K562 (cell line): Measurements from ENCODE around the gene ABT1. TPM values are rescaled to one million over a fixed set of nuclear protein-coding genes. Genes with fewer than 3 reads are reported as not detected.

Source experiments
- ADNP ChIP-seq: fragments of 200-800 bp; sonication (Bioruptor generic); IDR thresholded peaks from 2 replicates; pipeline ENCODE4 v1.6.1; 2016; ENCODE audit warnings: missing genetic modification characterization, missing compliant biosample characterization
- BDP1 ChIP-seq: IDR thresholded peaks from 3 replicates; pipeline ENCODE4 v1.6.1; 2011; ENCODE audit not compliant: insufficient read length, insufficient read depth
- TRIM28 ChIP-seq: fragments of 450-650 bp; IDR thresholded peaks from 2 replicates; pipeline ENCODE4 v1.6.1; 2017
- ZBTB33 ChIP-seq: sonication (generic); formaldehyde crosslinking; IDR thresholded peaks from 2 replicates; pipeline ENCODE4 v1.8.1; 2023; ENCODE audit warnings: mild to moderate bottlenecking, missing genetic modification reagents
- ZNF384 ChIP-seq: IDR thresholded peaks from 2 replicates; pipeline ENCODE4 v1.6.1; 2012; ENCODE audit warnings: low read depth, low read length, improper control_type of control experiment
- polyA plus RNA-seq, 8 experiments: library from polyadenylated mRNA; depleted of rRNA in 4 of 8; stranded (reverse) in 5 of 8; unstranded in 3 of 8; fragments of >200 nt; fragmentation: Nextera tagmentation in 2 of 8; fragmentation: Illumina TruSeq in 1 of 8; extraction: Ambion mirVana in 2 of 8; extraction: Trizol in 1 of 8; gene quantifications; 2 replicates each; pipeline versions ENCODE4 v1.2.1 to v1.2.3, GENCODE V29; 2011 to 2014; ENCODE audit warnings: inconsistent platforms in 1 of 8, missing spikeins in 1 of 8
- total RNA-seq, 7 experiments: library from RNA; depleted of rRNA in 6 of 7; stranded (reverse); fragments of >200 nt in 6 of 7; fragmentation: Illumina TruSeq in 2 of 7; extraction: Trizol in 2 of 7; gene quantifications; 2 replicates each; pipeline versions ENCODE4 v1.2.1 to v1.2.3, GENCODE V29; 2011 to 2021; ENCODE audit warnings: low replicate concordance in 1 of 7
- TF ChIP-seq, protein P1 (sequence below): sonication (generic); formaldehyde crosslinking; IDR thresholded peaks from 2 replicates; pipeline ENCODE4 v1.8.1; 2023; ENCODE audit warnings: missing genetic modification reagents, mild to moderate bottlenecking, borderline replicate concordance
- TF ChIP-seq, protein P2 (sequence below): fragments of 450-650 bp; IDR thresholded peaks from 2 replicates; pipeline ENCODE4 v1.6.1; 2017; ENCODE audit warnings: antibody characterized with exemption, mild to moderate bottlenecking
- TF ChIP-seq, protein P3 (sequence below): fragments of 250-450 bp; sonication (Bioruptor Pico); IDR thresholded peaks from 2 replicates; pipeline ENCODE4 v1.4.0; 2020; ENCODE audit warnings: mild to moderate bottlenecking, moderate library complexity

Gene ABT1
- total and polyA plus RNA-seq, 9 of the 15 experiments (the other 6 are each of a cell fraction or from before 2014, with no cell fraction given), result 8.8 to 52.7 (median 40.7) TPM

GRCh38 chr6:26553264-26553634 is 43.5 kb upstream of the ABT1 start (continued):
- TF ChIP-seq, protein P1, sequence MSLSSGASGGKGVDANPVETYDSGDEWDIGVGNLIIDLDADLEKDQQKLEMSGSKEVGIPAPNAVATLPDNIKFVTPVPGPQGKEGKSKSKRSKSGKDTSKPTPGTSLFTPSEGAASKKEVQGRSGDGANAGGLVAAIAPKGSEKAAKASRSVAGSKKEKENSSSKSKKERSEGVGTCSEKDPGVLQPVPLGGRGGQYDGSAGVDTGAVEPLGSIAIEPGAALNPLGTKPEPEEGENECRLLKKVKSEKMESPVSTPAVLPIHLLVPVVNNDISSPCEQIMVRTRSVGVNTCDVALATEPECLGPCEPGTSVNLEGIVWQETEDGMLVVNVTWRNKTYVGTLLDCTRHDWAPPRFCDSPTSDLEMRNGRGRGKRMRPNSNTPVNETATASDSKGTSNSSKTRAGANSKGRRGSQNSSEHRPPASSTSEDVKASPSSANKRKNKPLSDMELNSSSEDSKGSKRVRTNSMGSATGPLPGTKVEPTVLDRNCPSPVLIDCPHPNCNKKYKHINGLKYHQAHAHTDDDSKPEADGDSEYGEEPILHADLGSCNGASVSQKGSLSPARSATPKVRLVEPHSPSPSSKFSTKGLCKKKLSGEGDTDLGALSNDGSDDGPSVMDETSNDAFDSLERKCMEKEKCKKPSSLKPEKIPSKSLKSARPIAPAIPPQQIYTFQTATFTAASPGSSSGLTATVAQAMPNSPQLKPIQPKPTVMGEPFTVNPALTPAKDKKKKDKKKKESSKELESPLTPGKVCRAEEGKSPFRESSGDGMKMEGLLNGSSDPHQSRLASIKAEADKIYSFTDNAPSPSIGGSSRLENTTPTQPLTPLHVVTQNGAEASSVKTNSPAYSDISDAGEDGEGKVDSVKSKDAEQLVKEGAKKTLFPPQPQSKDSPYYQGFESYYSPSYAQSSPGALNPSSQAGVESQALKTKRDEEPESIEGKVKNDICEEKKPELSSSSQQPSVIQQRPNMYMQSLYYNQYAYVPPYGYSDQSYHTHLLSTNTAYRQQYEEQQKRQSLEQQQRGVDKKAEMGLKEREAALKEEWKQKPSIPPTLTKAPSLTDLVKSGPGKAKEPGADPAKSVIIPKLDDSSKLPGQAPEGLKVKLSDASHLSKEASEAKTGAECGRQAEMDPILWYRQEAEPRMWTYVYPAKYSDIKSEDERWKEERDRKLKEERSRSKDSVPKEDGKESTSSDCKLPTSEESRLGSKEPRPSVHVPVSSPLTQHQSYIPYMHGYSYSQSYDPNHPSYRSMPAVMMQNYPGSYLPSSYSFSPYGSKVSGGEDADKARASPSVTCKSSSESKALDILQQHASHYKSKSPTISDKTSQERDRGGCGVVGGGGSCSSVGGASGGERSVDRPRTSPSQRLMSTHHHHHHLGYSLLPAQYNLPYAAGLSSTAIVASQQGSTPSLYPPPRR (CRISPR knock-in tag), result no peak
- 0 out of 2 replicates have a peak, but pooled peaks have one; percentile 42 for TF ChIP-seq ZBTB33
- peak; percentile 61 for TF ChIP-seq BDP1
- TF ChIP-seq, protein P2, sequence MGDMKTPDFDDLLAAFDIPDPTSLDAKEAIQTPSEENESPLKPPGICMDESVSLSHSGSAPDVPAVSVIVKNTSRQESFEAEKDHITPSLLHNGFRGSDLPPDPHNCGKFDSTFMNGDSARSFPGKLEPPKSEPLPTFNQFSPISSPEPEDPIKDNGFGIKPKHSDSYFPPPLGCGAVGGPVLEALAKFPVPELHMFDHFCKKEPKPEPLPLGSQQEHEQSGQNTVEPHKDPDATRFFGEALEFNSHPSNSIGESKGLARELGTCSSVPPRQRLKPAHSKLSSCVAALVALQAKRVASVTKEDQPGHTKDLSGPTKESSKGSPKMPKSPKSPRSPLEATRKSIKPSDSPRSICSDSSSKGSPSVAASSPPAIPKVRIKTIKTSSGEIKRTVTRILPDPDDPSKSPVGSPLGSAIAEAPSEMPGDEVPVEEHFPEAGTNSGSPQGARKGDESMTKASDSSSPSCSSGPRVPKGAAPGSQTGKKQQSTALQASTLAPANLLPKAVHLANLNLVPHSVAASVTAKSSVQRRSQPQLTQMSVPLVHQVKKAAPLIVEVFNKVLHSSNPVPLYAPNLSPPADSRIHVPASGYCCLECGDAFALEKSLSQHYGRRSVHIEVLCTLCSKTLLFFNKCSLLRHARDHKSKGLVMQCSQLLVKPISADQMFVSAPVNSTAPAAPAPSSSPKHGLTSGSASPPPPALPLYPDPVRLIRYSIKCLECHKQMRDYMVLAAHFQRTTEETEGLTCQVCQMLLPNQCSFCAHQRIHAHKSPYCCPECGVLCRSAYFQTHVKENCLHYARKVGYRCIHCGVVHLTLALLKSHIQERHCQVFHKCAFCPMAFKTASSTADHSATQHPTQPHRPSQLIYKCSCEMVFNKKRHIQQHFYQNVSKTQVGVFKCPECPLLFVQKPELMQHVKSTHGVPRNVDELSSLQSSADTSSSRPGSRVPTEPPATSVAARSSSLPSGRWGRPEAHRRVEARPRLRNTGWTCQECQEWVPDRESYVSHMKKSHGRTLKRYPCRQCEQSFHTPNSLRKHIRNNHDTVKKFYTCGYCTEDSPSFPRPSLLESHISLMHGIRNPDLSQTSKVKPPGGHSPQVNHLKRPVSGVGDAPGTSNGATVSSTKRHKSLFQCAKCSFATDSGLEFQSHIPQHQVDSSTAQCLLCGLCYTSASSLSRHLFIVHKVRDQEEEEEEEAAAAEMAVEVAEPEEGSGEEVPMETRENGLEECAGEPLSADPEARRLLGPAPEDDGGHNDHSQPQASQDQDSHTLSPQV, result no peak; the same call in 1 of the 2 replicates
- peak; percentile 97 for TF ChIP-seq ADNP
- TF ChIP-seq, protein P3, sequence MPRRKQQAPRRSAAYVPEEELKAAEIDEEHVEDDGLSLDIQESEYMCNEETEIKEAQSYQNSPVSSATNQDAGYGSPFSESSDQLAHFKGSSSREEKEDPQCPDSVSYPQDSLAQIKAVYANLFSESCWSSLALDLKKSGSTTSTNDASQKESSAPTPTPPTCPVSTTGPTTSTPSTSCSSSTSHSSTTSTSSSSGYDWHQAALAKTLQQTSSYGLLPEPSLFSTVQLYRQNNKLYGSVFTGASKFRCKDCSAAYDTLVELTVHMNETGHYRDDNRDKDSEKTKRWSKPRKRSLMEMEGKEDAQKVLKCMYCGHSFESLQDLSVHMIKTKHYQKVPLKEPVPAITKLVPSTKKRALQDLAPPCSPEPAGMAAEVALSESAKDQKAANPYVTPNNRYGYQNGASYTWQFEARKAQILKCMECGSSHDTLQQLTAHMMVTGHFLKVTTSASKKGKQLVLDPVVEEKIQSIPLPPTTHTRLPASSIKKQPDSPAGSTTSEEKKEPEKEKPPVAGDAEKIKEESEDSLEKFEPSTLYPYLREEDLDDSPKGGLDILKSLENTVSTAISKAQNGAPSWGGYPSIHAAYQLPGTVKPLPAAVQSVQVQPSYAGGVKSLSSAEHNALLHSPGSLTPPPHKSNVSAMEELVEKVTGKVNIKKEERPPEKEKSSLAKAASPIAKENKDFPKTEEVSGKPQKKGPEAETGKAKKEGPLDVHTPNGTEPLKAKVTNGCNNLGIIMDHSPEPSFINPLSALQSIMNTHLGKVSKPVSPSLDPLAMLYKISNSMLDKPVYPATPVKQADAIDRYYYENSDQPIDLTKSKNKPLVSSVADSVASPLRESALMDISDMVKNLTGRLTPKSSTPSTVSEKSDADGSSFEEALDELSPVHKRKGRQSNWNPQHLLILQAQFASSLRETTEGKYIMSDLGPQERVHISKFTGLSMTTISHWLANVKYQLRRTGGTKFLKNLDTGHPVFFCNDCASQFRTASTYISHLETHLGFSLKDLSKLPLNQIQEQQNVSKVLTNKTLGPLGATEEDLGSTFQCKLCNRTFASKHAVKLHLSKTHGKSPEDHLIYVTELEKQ (CRISPR knock-in tag), result no peak
- TF ChIP-seq ZNF384, result peak; percentile 31; the same call in 1 of the 2 replicates
- no peak for TF ChIP-seq TRIM28
